Measurements from ENCODE around the gene PCNX2.

The PCNX2 gene

GRCh38 chr1:233057836-233058235, 237.7 kb downstream of the PCNX2 start:
- no peak for ATAC-seq

DNA sequence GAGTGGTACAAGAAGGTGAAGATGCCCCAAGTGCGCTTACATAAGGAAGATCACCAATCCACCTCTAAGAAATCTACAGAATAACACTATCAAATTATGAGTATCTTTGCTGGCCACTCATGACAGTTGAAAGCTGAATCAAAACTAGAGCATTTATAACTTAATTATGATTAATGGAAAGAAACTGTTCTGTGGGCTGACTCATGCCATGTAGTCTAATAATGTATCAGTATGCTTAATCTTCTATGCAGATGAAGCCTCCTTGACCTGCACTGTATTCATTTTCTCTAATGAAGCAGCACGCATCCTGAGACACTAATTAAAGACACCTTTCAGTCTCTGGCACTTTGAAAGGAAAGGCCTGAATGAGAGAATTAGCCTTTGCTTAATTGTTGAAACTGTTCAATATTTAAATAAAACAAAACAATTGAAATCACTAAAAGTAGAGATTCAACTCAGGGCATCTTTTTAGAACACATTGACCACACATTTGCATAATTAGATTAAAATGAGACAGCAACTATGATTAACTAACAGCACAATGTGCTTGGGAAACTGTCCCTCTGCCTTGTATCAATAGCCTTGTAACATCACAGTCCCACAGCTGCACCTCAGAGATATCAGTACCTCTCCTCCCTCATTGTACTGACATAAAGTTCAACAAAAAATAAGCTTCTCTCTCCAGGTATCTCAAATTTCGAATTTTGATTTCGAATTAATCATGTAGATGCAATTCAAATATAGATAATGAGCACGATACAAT, 239.5 kb downstream of the PCNX2 start:
- ATAC-seq, result peak; percentile 84 to 86

GRCh38 chr1:233045588-233045987, 249.9 kb downstream of the PCNX2 start:
- ATAC-seq, result no peak

GRCh38 chr1:233042834-233043233, 252.7 kb downstream of the PCNX2 start:
- ATAC-seq, result no peak

DNA sequence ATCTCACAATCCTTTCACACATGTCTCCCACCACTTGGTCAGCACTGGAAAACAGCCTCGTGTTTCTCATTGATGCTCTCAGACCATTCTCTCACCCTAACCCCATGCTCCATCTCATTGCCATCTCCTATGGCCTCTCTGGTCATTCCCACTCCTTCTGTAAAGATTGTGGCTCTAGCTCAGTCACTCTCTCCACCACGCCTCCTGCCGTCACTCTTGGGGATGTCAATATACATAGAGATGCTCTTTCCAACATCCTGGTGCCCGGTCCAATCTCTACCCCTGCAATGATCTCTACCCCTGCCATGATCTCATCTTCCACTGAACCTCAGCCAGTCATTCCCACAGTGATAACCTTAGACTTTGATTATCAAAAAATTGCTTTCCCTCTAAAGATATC, 255.0 kb downstream of the PCNX2 start:
- no peak for ATAC-seq

GRCh38 chr1:233038581-233038980, 256.9 kb downstream of the PCNX2 start:
- no peak for ATAC-seq

GRCh38 chr1:233037843-233038242, 257.7 kb downstream of the PCNX2 start:
- ATAC-seq, result no peak

DNA sequence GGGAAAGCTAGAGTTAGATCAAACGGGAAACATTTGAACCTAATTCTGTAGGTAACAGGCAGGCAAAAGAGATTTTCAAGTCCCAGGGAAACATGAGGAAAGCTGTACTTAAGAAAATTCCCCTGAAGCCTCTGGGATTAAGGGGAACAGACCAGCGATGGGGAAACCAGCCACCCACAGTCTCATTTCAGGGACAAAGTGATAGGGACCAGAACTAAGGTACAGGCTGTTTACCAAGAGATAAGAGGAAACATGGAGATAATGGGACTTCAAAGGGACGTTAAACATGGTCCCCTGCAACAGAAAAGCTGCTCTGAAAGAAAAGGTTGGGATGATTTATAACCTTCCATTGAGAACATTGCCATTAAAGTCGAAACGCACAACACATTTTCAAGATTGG, 260.7 kb downstream of the PCNX2 start:
- ATAC-seq, result no peak

GRCh38 chr1:233033361-233033760, 262.2 kb downstream of the PCNX2 start:
- no peak for ATAC-seq

GRCh38 chr1:233032916-233033315, 262.6 kb downstream of the PCNX2 start:
- no peak for ATAC-seq

DNA sequence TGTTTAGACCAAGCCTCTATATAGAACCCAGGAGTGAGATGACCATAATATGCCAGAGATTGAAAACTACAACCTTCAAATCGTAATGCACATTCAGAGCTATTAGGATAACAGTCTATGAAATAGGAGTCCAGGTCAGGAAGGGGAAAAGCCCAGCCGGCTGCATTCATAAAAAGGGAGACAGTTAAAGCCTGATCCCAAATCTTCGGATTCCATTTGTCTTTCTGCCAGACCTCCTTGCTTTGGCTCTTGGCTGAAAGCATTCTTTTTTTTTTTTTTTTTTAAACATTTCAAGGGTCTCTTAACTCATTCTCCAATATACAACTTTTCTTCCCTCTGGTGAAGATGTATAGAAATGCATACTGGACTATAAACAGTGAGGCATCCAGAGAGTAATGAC, 264.0 kb downstream of the PCNX2 start:
- ATAC-seq, result no peak

GRCh38 chr1:233027046-233027445, 268.5 kb downstream of the PCNX2 start:
- ATAC-seq, result no peak

DNA sequence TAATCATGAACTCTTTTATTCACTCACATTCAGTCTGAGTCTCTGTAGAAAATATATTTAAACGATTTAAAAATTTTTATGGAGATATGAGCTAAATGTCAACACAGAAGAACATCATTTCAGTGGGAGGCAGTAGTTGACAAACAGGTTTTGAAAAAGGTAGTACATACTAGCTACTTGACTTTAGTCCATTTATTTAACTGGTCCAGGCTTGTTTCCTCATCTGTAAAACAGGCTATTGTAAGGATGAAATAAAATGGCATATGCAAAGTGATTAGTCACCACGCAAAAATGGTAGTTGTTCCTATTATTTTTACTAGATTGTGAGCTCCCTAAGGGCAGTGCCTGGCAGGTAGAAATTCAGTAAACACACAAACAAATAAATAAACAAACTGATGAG, 270.0 kb downstream of the PCNX2 start:
- ATAC-seq, result no peak

DNA sequence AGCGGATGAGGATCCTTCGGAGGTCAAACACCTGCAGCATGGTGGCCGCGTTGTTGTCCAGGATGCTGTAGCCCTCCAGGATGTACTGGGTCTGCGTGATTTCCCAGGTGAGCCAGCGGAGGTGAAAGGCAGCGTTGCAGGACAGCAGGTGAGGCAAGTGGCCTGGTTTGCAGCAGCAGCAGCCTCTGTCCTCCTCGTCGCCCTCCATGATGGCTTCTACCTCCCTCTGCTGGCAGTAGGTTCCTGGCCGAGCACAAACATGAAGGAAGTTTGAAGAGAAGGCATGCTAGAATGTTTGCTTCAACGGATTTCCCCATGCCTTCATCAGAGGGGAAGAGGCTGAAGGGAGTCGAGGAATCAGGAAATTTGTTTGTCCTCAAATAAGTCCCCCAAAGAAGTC, 270.4 kb downstream of the PCNX2 start:
- no peak for ATAC-seq

GRCh38 chr1:233024199-233024598, 271.3 kb downstream of the PCNX2 start:
- ATAC-seq, result no peak

DNA sequence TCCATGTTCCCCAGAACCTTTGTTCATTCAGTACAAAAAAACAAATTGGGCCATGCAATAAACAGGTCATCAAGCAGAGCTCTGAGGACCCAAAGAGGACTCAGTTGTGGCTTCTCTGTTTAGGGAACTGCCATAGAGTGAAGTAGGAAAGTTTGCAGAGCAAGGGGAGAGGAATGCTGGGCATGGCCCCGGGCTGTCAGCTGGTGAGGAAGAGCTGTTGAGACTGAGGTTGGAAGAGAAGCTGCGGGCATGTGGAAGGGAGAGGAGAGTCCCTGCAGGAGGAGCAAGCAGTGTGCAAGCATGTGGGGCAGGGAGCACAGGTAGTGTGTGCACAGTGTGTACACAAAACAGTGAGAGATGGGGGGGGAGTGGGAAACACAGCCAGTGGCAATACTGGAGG, 273.3 kb downstream of the PCNX2 start:
- no peak for ATAC-seq

DNA sequence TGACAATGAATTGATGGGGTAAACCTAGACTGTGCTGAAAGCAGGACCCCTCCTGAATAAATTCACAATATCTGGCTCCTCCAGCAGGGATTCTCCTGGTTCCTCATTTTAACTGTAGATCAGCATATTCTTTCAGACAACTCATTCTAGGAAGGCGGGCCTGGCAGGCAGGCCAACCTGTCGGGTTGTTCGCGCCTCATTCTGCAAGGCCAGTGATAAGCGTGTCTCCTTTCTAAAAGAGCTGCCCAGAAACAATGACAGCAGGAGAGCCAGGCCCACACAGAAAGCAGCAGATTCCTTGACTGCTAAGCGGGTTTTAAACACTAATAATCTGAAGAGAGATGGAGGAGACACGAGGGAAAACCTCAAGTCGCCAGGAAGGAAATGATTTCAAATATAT, 275.1 kb downstream of the PCNX2 start:
- no peak for ATAC-seq

DNA sequence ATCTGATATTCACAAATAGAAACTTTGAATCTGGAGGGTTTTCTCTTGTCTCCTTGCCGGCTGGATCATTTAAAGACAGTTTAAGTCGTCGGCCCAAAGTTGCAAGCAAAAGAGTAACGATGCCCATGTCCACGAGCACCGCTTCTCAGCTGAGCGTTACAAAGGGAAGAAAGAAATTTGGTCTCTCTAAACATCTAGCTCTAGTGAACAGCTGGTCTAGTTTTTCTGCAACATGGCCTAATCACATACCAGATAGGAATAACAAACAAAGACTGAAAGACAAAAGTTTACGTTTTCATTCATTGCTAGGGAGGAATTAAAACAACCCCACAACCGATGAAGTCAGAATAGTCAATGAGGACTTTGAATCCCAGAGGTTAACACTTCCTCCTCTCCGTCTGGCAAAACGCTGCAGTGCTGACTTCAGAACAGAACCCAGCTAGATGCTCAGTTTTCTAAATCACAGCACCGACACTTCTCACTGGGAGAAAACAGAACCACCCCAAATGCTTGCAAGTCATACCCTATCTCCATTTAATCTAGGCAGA, 275.7 kb downstream of the PCNX2 start:
- no peak for ATAC-seq

DNA sequence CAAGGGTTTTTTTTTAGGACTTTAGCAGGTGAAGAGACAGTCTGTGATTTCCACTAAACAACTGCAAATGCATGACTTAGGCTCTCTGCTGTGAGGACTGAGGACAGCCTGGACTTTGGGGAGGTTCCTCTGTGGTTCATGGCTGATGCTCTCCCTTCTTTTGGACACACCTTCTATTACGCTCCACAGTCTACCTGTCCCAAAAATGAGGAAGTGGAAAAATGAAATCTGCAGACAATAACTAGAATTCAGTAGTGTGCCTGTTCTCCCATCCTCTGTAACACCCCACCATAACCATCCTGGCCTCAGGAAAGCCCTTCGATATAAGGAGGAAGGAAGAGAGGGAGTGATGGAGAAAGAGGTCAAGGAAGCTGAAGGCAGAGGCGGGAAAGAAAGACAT, 276.4 kb downstream of the PCNX2 start:
- ATAC-seq, result no peak

- ATAC-seq, result no peak
Measured at GRCh38 chr1:233016798-233017197, 278.7 kb downstream of the PCNX2 start.

DNA sequence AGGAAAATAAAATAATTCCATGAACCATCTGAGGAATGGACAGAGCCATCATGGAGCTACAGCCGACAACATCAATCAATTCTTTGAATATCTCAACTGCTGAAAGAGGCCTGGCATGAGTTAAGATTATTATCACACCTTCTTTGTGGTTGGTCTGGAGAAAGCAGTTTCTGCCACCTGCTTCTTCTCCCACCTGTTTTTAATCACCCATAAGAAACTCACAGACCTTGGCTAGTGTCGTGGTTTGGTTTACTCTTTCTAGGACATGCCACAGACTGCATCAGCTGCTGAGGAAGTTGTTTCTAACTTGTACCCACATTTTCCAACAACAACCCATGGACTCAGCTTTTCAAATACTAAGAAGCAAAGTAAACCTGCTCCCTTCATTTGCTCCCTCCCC, 279.6 kb downstream of the PCNX2 start:
- ATAC-seq, result no peak

- ATAC-seq, result no peak
Measured at GRCh38 chr1:233012021-233012420, 283.5 kb downstream of the PCNX2 start.

DNA sequence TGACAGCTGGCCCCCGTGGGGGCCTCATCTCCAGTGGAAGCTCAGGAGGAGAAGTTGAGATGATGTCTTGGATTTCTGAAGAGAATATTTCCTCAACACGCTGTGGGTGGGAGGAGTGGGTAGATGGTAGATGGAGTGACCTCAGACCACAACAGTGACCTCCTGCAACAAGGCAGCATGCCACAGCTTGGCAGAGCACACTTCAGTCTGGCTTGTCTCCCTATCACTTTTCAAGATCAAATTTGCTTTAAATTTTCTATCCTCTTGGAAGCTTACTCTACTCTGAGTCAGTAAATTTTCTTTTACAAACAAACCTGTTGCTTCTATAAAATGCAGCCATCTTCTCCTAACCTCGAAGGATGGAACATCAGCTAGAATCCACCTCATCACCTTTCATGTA, 285.4 kb downstream of the PCNX2 start:
- ATAC-seq, result no peak

DNA sequence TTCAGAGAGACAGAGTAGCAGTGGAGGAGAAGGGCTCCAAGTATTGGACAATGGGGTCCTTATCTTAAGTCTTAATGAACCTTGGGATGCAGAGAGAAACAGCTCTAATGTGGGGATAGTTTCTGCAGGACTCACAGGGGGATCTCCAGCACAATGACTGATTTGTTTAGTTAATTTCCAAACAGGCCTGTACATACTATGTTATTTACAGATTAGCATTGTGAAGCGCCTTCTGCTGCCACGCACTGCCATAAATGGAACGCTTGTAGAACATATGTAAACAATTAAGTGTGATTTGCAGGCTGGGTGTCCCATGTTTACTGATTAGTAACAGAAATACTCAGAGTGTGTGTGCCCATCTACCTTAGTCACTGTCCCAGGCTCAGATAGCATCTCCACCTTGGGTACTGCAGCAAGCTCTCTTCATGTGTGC, 289.0 kb downstream of the PCNX2 start:
- ATAC-seq, result no peak

GRCh38 chr1:233006108-233006507, 289.4 kb downstream of the PCNX2 start:
- no peak for ATAC-seq
